Non-pigmented ciliary epithelial cell (primary cell): Measurements from ENCODE around the gene PGA3.
"Not testable (repeated sequence)": the region's sequence is repeated elsewhere in the genome, so short reads cannot be mapped to it uniquely, and the experiment has no call there.

Experiments
- DNase-seq: peaks from one replicate; pipeline ENCODE4 v3.0.0-alpha.2; 2010; ENCODE audit warnings: low read depth

Gene PGA3

GRCh38 chr11:61171907-61172306, 31.4 kb upstream of the PGA3 start:
- no peak for DNase-seq

- no peak for DNase-seq
These were observed 31.0 kb upstream of the PGA3 start for GRCh38 chr11:61172356-61172755.

GRCh38 chr11:61172888-61173287, 30.4 kb upstream of the PGA3 start:
- no peak for DNase-seq

GRCh38 chr11:61173456-61173855, 29.9 kb upstream of the PGA3 start:
- no peak for DNase-seq

GRCh38 chr11:61174273-61174672, 29.0 kb upstream of the PGA3 start:
- DNase-seq: no peak

- no peak for DNase-seq
These were observed 28.4 kb upstream of the PGA3 start for GRCh38 chr11:61174949-61175348.

- DNase-seq: no peak
These were observed 26.9 kb upstream of the PGA3 start for GRCh38 chr11:61176446-61176845.

GRCh38 chr11:61180205-61180604, 23.1 kb upstream of the PGA3 start:
- DNase-seq: not testable (repeated sequence)

- DNase-seq: no peak
These were observed 21.8 kb upstream of the PGA3 start for GRCh38 chr11:61181489-61181888.

- no peak for DNase-seq
These were observed 19.7 kb upstream of the PGA3 start for GRCh38 chr11:61183645-61184044.

- DNase-seq: no peak
These were observed 16.8 kb upstream of the PGA3 start for GRCh38 chr11:61186504-61186903.

- peak; percentile 32 for DNase-seq
These were observed 15.7 kb upstream of the PGA3 start for GRCh38 chr11:61187505-61188130.

GRCh38 chr11:61189933-61190332, 13.4 kb upstream of the PGA3 start:
- DNase-seq: no peak

- DNase-seq: no peak
These were observed 9.7 kb upstream of the PGA3 start for GRCh38 chr11:61193596-61193995.

- no peak for DNase-seq
These were observed 9.1 kb upstream of the PGA3 start for GRCh38 chr11:61194169-61194671.

- no peak for DNase-seq
These were observed 8.2 kb upstream of the PGA3 start for GRCh38 chr11:61194981-61195695.

- no peak for DNase-seq
These were observed 7.6 kb upstream of the PGA3 start for GRCh38 chr11:61195719-61196118.

- DNase-seq: no peak
These were observed 5.0 kb upstream of the PGA3 start for GRCh38 chr11:61198361-61198760.

GRCh38 chr11:61198948-61199523, 4.3 kb upstream of the PGA3 start:
- no peak for DNase-seq

- no peak for DNase-seq
These were observed 1.8 kb upstream of the PGA3 start for GRCh38 chr11:61201476-61201875.

GRCh38 chr11:61203873-61204272, 558 bp downstream of the PGA3 start:
- DNase-seq: not testable (repeated sequence)

GRCh38 chr11:61204502-61205059, 1.3 kb downstream of the PGA3 start:
- not testable (repeated sequence) for DNase-seq
